SW 1271 (cell line): ENCODE measurements around the gene WWC2.

Experiments used
- DNase-seq, 2 experiments: peaks; one replicate each; lab custom pipeline; 2025; lab: John Stamatoyannopoulos, UW

WWC2 gene

GRCh38 chr4:183256756-183257385, 157.8 kb downstream of the WWC2 start:
- peak; percentile 23 to 35 for DNase-seq

DNA sequence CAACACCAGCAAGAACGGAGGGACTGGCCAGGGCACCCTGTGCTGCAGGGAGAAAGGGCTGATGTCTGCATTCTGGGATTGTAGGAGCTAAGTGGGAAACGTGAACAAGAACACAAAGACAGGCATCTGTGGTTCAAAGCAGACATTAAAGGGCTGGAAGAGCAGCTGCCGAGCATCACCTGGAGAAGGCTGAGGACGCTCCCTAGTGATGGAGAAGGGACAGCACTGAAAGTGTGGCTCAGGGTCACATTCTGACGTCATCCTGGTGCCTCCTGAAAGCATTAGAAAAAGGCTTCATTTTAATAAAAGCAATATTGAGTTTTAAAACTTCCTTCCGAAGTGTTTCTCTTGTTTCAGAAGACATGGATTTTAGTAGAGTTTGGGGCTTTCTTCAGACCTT, 158.8 kb downstream of the WWC2 start:
- no peak for DNase-seq

GRCh38 chr4:183260491-183261151, 161.6 kb downstream of the WWC2 start:
- no peak for DNase-seq

- DNase-seq, result peak in 1 of 2 experiments; percentile 27
Measured at GRCh38 chr4:183261953-183262775, 163.1 kb downstream of the WWC2 start.

DNA sequence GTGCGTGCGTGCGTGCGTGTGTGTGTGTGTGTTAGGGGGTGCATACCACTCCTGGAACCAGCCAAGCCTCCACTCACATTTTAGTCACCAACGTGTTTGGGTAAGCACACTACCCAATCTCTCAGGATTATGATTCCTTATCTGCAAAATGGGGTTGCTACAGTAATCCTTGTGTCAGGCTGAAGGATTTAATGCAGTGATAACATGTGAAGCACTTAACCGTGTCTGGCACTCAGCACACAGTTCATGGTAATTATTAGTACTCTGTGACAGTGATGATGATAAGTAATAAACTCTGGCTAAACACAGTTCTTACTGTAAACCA, 163.7 kb downstream of the WWC2 start:
- DNase-seq, result no peak

GRCh38 chr4:183263787-183264386, 164.8 kb downstream of the WWC2 start:
- DNase-seq, result no peak

- DNase-seq, result no peak
Measured at GRCh38 chr4:183264614-183265013, 165.6 kb downstream of the WWC2 start.

GRCh38 chr4:183266371-183266770, 167.3 kb downstream of the WWC2 start:
- no peak for DNase-seq

GRCh38 chr4:183268556-183268955, 169.5 kb downstream of the WWC2 start:
- no peak for DNase-seq

GRCh38 chr4:183272384-183272783, 173.3 kb downstream of the WWC2 start:
- no peak for DNase-seq

DNA sequence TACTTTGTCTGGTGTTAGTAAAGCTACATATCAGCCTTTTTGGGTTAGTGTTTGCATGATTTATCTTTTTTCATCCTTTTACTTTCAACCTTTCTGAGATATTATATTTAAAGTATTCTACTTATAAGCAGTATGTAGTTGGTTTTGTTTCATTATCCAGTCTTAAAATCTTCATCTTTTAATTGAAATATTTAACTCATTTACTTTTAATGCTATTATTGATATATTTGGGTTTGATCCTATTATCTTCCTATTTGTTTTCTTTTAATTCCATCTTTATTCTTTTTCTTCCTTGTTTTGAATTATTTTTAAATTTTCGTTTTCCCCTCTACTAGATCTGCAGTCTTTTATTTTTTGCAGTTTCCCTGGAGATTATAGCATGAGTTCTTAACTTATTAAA, 177.0 kb downstream of the WWC2 start:
- no peak for DNase-seq

- DNase-seq, result no peak
Measured at GRCh38 chr4:183284258-183284785, 185.3 kb downstream of the WWC2 start.

DNA sequence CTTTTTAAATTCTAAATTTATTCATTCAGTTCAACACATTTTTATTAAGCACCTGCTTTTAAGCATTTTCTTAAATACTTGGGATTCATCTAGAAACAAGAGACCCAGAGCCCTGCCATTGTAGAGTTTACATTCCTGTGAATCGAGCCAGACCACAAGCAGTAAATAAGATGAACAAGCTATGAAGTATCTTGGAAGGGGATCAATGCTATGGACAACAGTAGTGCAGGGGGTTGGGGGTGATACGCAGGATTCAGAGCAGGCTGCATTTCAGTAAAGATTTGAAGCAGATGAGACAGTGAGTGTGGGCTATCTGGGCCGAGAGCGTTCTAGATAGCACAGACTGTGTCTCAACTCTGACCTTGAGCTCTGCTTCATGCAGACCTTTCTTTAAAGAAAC, 185.9 kb downstream of the WWC2 start:
- DNase-seq, result no peak

DNA sequence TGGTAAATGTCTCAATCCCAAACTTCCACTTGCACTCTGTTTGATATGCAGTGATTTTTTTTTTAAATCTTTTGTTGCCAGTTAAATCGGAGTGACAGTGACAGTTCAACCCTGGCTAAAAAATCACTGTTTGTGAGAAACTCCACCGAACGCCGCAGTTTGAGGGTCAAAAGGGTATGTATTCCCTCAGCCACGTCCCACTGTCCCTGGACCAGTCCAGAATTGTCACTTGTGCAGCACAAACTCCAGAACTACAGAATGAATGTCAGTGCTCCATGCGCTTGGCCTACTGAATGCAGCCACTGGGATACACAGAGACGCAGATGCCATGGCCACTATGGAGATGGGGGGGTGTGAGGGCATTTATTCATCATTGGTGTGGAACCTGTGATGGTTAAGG, 186.8 kb downstream of the WWC2 start:
- DNase-seq, result no peak

- no peak for DNase-seq
Measured at GRCh38 chr4:183286590-183287308, 187.7 kb downstream of the WWC2 start.

GRCh38 chr4:183287309-183287659, 188.2 kb downstream of the WWC2 start:
- DNase-seq, result no peak

DNA sequence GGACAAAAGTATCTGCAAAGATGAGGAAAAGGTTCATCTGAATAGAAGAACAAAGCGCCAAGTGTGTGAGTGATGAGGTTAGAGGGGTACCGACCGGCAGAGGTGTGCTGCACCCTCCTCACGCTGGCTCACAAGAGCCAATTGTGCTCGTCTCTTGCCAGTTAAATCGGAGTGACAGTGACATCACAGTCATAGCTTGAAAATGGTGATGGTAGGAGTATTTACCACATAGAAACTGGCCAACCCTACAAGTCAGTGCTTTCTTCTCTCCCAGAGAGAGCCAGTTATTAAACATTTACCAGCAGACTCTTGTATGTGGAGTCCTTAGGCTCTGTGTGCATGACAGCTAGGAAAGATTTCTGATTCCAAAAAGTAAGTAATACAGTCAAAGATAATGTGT, 188.6 kb downstream of the WWC2 start:
- no peak for DNase-seq

DNA sequence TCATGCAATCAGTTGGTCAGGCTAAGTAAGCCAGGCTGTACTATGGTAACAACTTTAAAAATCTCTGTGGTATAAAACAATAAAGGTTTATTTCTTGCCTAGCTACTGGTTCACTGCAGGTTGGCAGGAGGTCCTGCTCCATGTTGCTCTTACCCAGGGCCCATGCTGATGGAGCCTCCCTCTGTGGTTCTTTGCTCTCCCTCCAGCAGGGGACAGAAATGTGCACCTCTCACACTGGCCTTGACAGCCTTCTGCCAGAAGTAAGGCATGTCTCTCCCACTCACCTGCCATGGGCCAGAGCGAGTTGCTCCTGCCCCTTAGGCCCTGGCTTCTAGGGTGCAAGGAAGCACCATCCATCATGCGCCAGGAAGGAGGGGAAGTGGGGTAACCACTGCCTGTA, 189.9 kb downstream of the WWC2 start:
- no peak for DNase-seq

DNA sequence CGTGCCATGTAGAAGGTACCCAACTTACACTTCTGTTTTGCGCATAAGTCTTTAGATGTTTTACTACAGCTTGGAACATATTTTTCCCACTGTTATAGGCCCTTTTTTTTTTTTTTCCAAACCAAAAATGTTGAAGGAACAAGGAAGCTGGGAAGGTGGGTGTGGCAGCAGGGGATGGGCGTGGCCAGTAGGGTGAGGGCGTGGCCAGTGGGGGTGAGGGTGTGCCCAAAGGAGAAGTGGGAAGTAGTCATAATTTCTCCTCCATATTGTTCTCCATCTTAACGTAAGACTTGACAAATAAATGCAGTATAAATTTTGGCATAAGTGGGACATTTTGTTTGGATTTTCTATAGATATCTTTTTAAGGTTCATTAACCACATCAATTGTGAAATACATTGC, 190.6 kb downstream of the WWC2 start:
- no peak for DNase-seq

GRCh38 chr4:183291070-183291469, 192.0 kb downstream of the WWC2 start:
- no peak for DNase-seq

DNA sequence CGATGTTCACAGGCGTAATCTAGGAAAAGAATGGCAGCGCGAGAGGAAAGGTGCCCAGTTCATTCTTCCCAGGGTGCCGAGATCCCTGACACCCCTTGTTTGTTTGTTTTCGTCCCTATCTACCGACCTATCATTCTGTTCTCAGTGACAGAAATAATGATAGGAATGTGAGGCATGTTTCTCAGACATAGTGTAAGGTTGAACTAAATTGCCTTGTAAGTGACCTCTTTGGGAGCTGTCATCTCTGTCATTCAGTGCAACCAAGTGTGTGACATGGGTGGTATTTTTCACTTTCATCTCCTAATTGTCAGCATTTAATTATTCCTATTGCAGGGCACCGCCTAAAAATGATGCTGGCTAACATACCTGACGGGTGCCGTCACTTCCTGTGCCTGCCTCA, 196.7 kb downstream of the WWC2 start:
- DNase-seq, result no peak

DNA sequence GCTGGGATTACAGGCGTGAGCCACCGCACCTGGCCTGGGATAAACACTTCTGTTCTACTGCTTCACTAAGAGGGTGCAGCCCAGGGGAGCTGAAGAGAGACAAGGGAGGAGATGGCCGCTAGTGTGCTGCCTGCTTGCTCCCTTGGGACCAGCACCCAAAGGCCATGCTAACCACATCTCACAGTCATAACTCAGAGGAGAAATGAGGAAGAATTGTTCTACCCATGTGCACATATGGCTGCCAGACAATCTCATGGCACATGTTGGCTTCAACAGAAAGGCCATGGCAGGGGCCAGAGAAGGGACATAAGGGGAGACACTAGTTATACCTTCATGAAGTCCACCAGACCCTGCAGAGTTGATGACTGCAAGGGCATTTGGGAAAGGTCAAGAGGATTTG, 198.6 kb downstream of the WWC2 start:
- no peak for DNase-seq
